Neural progenitor cell (in vitro differentiated cells): ENCODE results near the gene PARD3B.

Experiments
- CTCF ChIP-seq: fragments of 200-600 bp; sonication (generic); IDR thresholded peaks from 2 replicates; pipeline ENCODE4 v1.5.1; 2017; ENCODE audit warnings: antibody characterized with exemption, mild to moderate bottlenecking
- EZH2phosphoT487 ChIP-seq: fragments of 200-600 bp; sonication (generic); IDR thresholded peaks from 2 replicates; pipeline ENCODE4 v1.6.1; 2017; ENCODE audit warnings: antibody characterized with exemption

GRCh38 chr2:204667990-204668389 lies 122.7 kb downstream of the PARD3B start:
- TF ChIP-seq CTCF: no peak
- no peak for TF ChIP-seq EZH2phosphoT487
